HG02763 (cell line): ENCODE results near the gene HCFC2.
"Not testable (repeated sequence)": the region's sequence is repeated elsewhere in the genome, so short reads cannot be mapped to it uniquely, and the experiment has no call there.

Experiments
- ATAC-seq: cut with Tn5 transposase; IDR thresholded peaks from one replicate; pipeline ENCODE4 v1.9.1; 2021; ENCODE audit warnings: mild to moderate bottlenecking, moderate library complexity; ENCODE audit not compliant: unreplicated experiment

The HCFC2 gene

GRCh38 chr12:104064031-104064841 is at the start of gene HCFC2:
Gene HCFC2 (plus strand): TSS chr12:104064531. CDS start chr12:104064561, 30 bp downstream.
- peak; percentile 85 for ATAC-seq

GRCh38 chr12:104021862-104022261 is 42.5 kb upstream of the HCFC2 start:
- not testable (repeated sequence) for ATAC-seq

GRCh38 chr12:104022786-104023185 is 41.5 kb upstream of the HCFC2 start:
- ATAC-seq: no peak

GRCh38 chr12:104023710-104024109 is 40.6 kb upstream of the HCFC2 start:
- no peak for ATAC-seq

- ATAC-seq: no peak
These were observed 40.0 kb upstream of the HCFC2 start for GRCh38 chr12:104024348-104024747.

GRCh38 chr12:104025771-104026170 is 38.6 kb upstream of the HCFC2 start:
- ATAC-seq: no peak

- no peak for ATAC-seq
These were observed 37.3 kb upstream of the HCFC2 start for GRCh38 chr12:104026841-104027599.

GRCh38 chr12:104030596-104030995 is 33.7 kb upstream of the HCFC2 start:
- ATAC-seq: not testable (repeated sequence)

GRCh38 chr12:104036143-104036542 is 28.2 kb upstream of the HCFC2 start:
- not testable (repeated sequence) for ATAC-seq

- not testable (repeated sequence) for ATAC-seq
These were observed 24.6 kb upstream of the HCFC2 start for GRCh38 chr12:104039769-104040168.

- ATAC-seq: no peak
These were observed 21.8 kb upstream of the HCFC2 start for GRCh38 chr12:104042580-104042979.

GRCh38 chr12:104044158-104044557 is 20.2 kb upstream of the HCFC2 start:
- no peak for ATAC-seq

GRCh38 chr12:104046306-104046705 is 18.0 kb upstream of the HCFC2 start:
- no peak for ATAC-seq

- ATAC-seq: no peak
These were observed 16.2 kb upstream of the HCFC2 start for GRCh38 chr12:104048162-104048561.

- ATAC-seq: no peak
These were observed 15.5 kb upstream of the HCFC2 start for GRCh38 chr12:104048811-104049210.

- no peak for ATAC-seq
These were observed 14.9 kb upstream of the HCFC2 start for GRCh38 chr12:104049278-104049902.

GRCh38 chr12:104049903-104050356 is 14.4 kb upstream of the HCFC2 start, which contains the start of gene GLT8D2:
Gene GLT8D2 (minus strand): TSS chr12:104050187. CDS start chr12:104019648, 30,539 bp downstream.
- no peak for ATAC-seq

- ATAC-seq: no peak
These were observed 13.9 kb upstream of the HCFC2 start for GRCh38 chr12:104050436-104050835.

- no peak for ATAC-seq
These were observed 9.5 kb upstream of the HCFC2 start for GRCh38 chr12:104054681-104055346.

- ATAC-seq: no peak
These were observed 8.5 kb upstream of the HCFC2 start for GRCh38 chr12:104055686-104056388.
